Hepatocyte (in vitro differentiated cells): ENCODE measurements around the gene LGALS8. TPM values are rescaled to one million over a fixed set of nuclear protein-coding genes. Genes with fewer than 3 reads are reported as not detected.

Experiments used
- DNase-seq: peaks from one replicate; pipeline ENCODE4 v3.0.0-alpha.2; 2016; ENCODE audit warnings: low spot score
- H2AFZ ChIP-seq: fragments of 200-600 bp; sonication (generic); 2 replicates; pipeline ENCODE4 v1.6.0; 2016; ENCODE audit warnings: antibody characterized with exemption, mild to moderate bottlenecking
- H3K27ac ChIP-seq: fragments of 200-600 bp; sonication (generic); 2 replicates; pipeline ENCODE4 v1.5.1; 2016; ENCODE audit warnings: mild to moderate bottlenecking
- H3K27me3 ChIP-seq: fragments of 200-600 bp; sonication (generic); 2 replicates; pipeline ENCODE4 v1.6.1; 2016
- H3K36me3 ChIP-seq: fragments of 200-600 bp; sonication (generic); replicated peaks from 2 replicates; pipeline ENCODE4 v1.5.1; 2016; ENCODE audit warnings: low read depth; ENCODE audit not compliant: insufficient read depth
- H3K4me1 ChIP-seq: fragments of 200-600 bp; sonication (generic); 2 replicates; pipeline ENCODE4 v1.5.1; 2016; ENCODE audit warnings: mild to moderate bottlenecking, moderate library complexity; ENCODE audit not compliant: insufficient read depth
- H3K4me2 ChIP-seq: fragments of 200-600 bp; sonication (generic); 2 replicates; pipeline ENCODE4 v1.6.0; 2016
- H3K4me3 ChIP-seq: fragments of 200-600 bp; sonication (generic); 2 replicates; pipeline ENCODE4 v1.5.1; 2016; ENCODE audit warnings: mild to moderate bottlenecking
- H3K79me2 ChIP-seq: fragments of 200-600 bp; sonication (generic); 2 replicates; pipeline ENCODE4 v1.6.0; 2017; ENCODE audit warnings: mild to moderate bottlenecking
- H3K9me2 ChIP-seq: fragments of 200-600 bp; sonication (generic); replicated peaks from 2 replicates; pipeline ENCODE4 v1.6.0; 2017; ENCODE audit warnings: mild to moderate bottlenecking; ENCODE audit not compliant: insufficient read depth
- H3K9me3 ChIP-seq: fragments of 200-600 bp; sonication (generic); 2 replicates; pipeline ENCODE4 v1.5.1; 2016; ENCODE audit warnings: low read depth, mild to moderate bottlenecking
- H4K20me1 ChIP-seq: fragments of 200-600 bp; sonication (generic); 2 replicates; pipeline ENCODE4 v1.6.0; 2016; ENCODE audit warnings: mild to moderate bottlenecking; ENCODE audit not compliant: insufficient read depth, poor library complexity, severe bottlenecking
- EZH2 ChIP-seq: fragments of 200-600 bp; sonication (generic); IDR thresholded peaks from 2 replicates; pipeline ENCODE4 v1.6.1; 2016; ENCODE audit warnings: antibody characterized with exemption, mild to moderate bottlenecking, borderline replicate concordance
- EZH2phosphoT487 ChIP-seq: fragments of 200-600 bp; sonication (generic); IDR thresholded peaks from one replicate; pipeline ENCODE4 v1.6.1; 2018; ENCODE audit warnings: antibody characterized with exemption, mild to moderate bottlenecking, low read depth, moderate library complexity; ENCODE audit not compliant: unreplicated experiment, severe bottlenecking
- WGBS: methylation state at CpG from one replicate; pipeline ENCODE4 v1.1.6; 2016; ENCODE audit warnings: low lambda C conversion rate; ENCODE audit errors: missing lambda C conversion rate; 5-methylcytosine and 5-hydroxymethylcytosine counted together
- polyA plus RNA-seq: library from polyadenylated mRNA; unstranded; fragments of >200 nt; fragmentation: Nextera tagmentation; extraction: Ambion mirVana; gene quantifications from 2 replicates; pipeline ENCODE4 v1.2.1, GENCODE V29; 2016
- total RNA-seq: library from RNA; depleted of rRNA; stranded (reverse); fragments of >200 nt; gene quantifications from 2 replicates; pipeline ENCODE4 v1.2.3, GENCODE V29; 2014
- TF ChIP-seq, protein P1 (sequence below): fragments of 200-600 bp; sonication (generic); IDR thresholded peaks from 2 replicates; pipeline ENCODE4 v1.5.1; 2016; ENCODE audit warnings: antibody characterized with exemption, mild to moderate bottlenecking; ENCODE audit not compliant: poor library complexity

Gene LGALS8
- total and polyA plus RNA-seq, 2 experiments from 2014 or later = 33.5 to 46.6 TPM

DNA sequence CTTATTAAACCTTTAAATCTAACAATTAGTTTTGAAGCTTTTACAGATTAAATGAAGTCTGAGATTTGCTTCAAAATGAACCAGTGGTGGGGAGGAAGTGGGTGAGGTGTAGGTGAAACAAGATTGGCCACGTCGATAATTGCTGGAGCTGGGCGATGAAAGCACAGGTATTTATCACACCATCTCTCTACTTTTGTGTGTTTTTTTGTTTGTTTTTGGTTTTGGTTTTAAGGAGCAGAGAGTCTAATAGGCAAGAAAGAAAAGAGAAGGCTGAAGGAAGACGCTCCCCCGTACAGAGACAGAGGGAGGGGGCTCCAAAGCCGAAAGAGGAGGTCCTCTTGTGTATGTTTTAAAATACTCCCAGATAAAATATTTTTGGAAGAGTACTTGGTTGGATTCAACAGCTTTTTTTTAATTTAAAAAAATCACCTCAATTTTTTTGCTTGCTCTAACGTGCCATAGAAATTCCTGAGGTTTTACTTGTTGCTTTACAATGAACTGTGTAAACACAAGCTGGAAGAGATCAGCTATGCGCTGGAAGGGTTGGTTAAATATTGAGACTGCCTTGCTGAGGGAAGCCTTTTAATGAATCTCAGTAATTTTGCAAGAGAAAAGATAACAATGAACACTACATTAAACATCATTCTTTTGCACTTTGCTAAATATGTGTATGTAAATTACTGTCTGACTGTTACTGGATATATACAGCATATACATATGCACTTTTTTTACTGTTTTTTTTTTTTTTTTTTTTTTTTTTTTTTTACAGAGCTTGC is 6.7 kb upstream of the LGALS8 start:
- Histone ChIP-seq H4K20me1 (no peaks in the 10 kb centered on the region), H2AFZ (no peak overlapping the region), H3K27ac (peak overlapping the region; percentile 61), H3K9me2 (no peaks in the 10 kb centered on the region), H3K79me2 (no peaks in the 10 kb centered on the region), H3K9me3 (no peaks in the 10 kb centered on the region), H3K4me2 (peak overlapping the region; percentile 66), H3K36me3 (no peaks in the 10 kb centered on the region), H3K27me3 (no peaks in the 10 kb centered on the region), H3K4me1 (peaks cover 11% of the 10 kb centered on the region), H3K4me3 (no peak overlapping the region)
- WGBS = 30% methylated on average over 8 of the region's 8 CpGs
- no peak for TF ChIP-seq EZH2
- no peak for TF ChIP-seq EZH2phosphoT487
- TF ChIP-seq, protein P1, sequence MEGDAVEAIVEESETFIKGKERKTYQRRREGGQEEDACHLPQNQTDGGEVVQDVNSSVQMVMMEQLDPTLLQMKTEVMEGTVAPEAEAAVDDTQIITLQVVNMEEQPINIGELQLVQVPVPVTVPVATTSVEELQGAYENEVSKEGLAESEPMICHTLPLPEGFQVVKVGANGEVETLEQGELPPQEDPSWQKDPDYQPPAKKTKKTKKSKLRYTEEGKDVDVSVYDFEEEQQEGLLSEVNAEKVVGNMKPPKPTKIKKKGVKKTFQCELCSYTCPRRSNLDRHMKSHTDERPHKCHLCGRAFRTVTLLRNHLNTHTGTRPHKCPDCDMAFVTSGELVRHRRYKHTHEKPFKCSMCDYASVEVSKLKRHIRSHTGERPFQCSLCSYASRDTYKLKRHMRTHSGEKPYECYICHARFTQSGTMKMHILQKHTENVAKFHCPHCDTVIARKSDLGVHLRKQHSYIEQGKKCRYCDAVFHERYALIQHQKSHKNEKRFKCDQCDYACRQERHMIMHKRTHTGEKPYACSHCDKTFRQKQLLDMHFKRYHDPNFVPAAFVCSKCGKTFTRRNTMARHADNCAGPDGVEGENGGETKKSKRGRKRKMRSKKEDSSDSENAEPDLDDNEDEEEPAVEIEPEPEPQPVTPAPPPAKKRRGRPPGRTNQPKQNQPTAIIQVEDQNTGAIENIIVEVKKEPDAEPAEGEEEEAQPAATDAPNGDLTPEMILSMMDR = no peak
- peak; percentile 32 for DNase-seq

DNA sequence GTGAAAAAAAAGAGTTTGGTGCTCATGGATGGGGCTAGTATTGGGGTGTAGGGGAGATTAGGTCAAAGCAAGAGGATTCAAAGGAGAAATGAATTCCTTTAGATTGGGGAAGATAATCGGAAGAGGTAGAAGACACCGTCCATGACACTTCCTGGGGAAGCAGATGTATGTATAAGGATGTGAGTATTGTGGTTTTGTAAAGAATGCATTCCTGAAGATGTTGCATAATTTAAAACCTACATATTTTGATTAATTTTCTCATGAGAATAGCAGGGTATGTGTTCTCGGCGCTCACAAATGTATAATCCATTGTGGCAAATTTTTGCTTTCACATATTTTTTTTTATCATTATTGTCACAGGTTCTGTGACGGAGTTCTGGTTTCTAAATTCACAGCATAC is 5.5 kb upstream of the LGALS8 start:
- TF ChIP-seq, protein P1 = no peak
- TF ChIP-seq EZH2phosphoT487 (no peak), EZH2 (no peak)
- 93% methylated on average over 5 of the region's 5 CpGs for WGBS

DNA sequence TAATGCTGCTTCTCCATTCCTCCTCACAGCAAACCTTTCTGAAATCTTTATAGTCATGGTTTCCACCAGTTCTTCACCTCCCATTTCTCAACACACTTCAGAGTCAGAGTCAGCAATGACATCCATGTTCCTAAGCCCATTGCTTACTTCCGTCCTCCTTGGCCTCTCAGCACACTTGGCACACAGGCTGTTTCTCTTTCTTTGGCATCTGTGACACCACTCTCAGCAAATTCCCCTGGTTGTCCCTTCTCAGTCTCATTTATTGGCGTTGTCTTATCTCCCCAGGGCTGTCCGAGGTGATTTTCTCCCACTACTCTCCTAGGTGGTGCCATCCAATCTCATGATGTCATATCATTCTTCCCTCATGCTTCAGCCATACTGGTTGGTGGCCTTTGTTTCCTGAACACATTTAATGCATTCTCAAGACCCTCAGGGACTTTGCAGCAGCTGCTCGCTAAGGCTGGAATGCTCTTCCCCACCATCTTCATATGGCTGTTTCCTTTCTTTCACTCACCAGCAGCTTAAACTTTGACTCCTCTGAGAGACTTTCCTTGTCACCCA is 3.3 kb upstream of the LGALS8 start:
- H3K27ac ChIP-seq = no peak overlapping the region
- no peaks in the 10 kb centered on the region for H3K36me3 ChIP-seq
- WGBS = 82% methylated on average over 4 of the region's 4 CpGs
- H3K4me1 ChIP-seq = peaks cover 26% of the 10 kb centered on the region
- H3K27me3 ChIP-seq = no peaks in the 10 kb centered on the region
- H3K79me2 ChIP-seq = peaks cover 7% of the 10 kb centered on the region
- H2AFZ ChIP-seq = no peak overlapping the region
- H3K4me2 ChIP-seq = no peak overlapping the region
- H3K4me3 ChIP-seq = no peak overlapping the region
- TF ChIP-seq, protein P1 = no peak
- TF ChIP-seq EZH2 (no peak), EZH2phosphoT487 (no peak)
- H3K9me3 ChIP-seq = no peaks in the 10 kb centered on the region
- DNase-seq = no peak
- no peaks in the 10 kb centered on the region for H3K9me2 ChIP-seq
- H4K20me1 ChIP-seq = no peaks in the 10 kb centered on the region

More for the DNA sequence above, 5.5 kb upstream of the LGALS8 start:
- Histone ChIP-seq H4K20me1 (no peaks in the 10 kb centered on the region), H3K9me2 (no peaks in the 10 kb centered on the region), H3K36me3 (no peaks in the 10 kb centered on the region), H3K79me2 (no peaks in the 10 kb centered on the region), H3K4me1 (peaks cover 20% of the 10 kb centered on the region), H3K27me3 (no peaks in the 10 kb centered on the region), H2AFZ (no peak overlapping the region), H3K4me3 (no peak overlapping the region), H3K4me2 (no peak overlapping the region), H3K9me3 (no peaks in the 10 kb centered on the region), H3K27ac (no peak overlapping the region)
- DNase-seq = no peak
